H1 (cell line): ENCODE results near the gene NECTIN2. TPM values are rescaled to one million over a fixed set of nuclear protein-coding genes. Genes with fewer than 3 reads are reported as not detected.

Experiments used
- CTCF ChIA-PET: fragments of 300-600 bp; sonication (Branson Sonifier 250); formaldehyde crosslinking; loops from one replicate; lab custom pipeline; 2021; ENCODE audit not compliant: partially characterized antibody; lab: Charles Lee
- POLR2A ChIA-PET: fragments of 300-600 bp; sonication (Branson Sonifier 250); formaldehyde crosslinking; loops from one replicate; lab custom pipeline; 2021; ENCODE audit warnings: inconsistent platforms; ENCODE audit not compliant: partially characterized antibody; lab: Charles Lee
- DNase-seq, 2 experiments: peaks; one replicate each; pipeline versions ENCODE4 v3.0.0 to v3.0.0-alpha.2; 2010 to 2022; ENCODE audit warnings: low spot score in 2 of 2, low read depth in 1 of 2, mixed read lengths in 1 of 2
- FAIRE-seq: peaks from 2 replicates; lab custom pipeline; 2011; peaks lifted over from hg19 to GRCh38; lab: Jason Lieb, UNC
- H2AFZ ChIP-seq: 2 replicates; pipeline ENCODE4 v1.8.1; 2012; ENCODE audit warnings: low read length, inconsistent platforms
- H2AK5ac ChIP-seq: 2 replicates; pipeline ENCODE4 v1.6.1; 2013; ENCODE audit warnings: low read depth, low read length
- H2BK120ac ChIP-seq: replicated peaks from 2 replicates; pipeline ENCODE3; 2013; ENCODE audit warnings: low read depth, low read length, inconsistent platforms
- H2BK12ac ChIP-seq: 2 replicates; pipeline ENCODE4 v1.6.1; 2013; ENCODE audit warnings: low read depth, low read length
- H2BK15ac ChIP-seq: 2 replicates; pipeline ENCODE4 v1.6.1; 2013; ENCODE audit warnings: low read length
- H2BK20ac ChIP-seq: 2 replicates; pipeline ENCODE4 v1.6.1; 2013; ENCODE audit warnings: low read length
- H2BK5ac ChIP-seq: 2 replicates; pipeline ENCODE4 v1.6.1; 2013; ENCODE audit warnings: low read depth, low read length
- H3K14ac ChIP-seq: 2 replicates; pipeline ENCODE4 v1.6.1; 2013; ENCODE audit warnings: inconsistent platforms; ENCODE audit not compliant: insufficient read length
- H3K18ac ChIP-seq: 2 replicates; pipeline ENCODE4 v1.6.1; 2013; ENCODE audit warnings: low read length; ENCODE audit errors: extremely low read depth
- H3K23ac ChIP-seq: 2 replicates; pipeline ENCODE4 v1.6.1; 2013; ENCODE audit warnings: inconsistent platforms; ENCODE audit not compliant: insufficient read length
- H3K23me2 ChIP-seq: 2 replicates; pipeline ENCODE4 v1.6.1; 2013; ENCODE audit warnings: low read depth, low read length
- H3K27ac ChIP-seq: 2 replicates; pipeline ENCODE4 v1.6.1; 2011; ENCODE audit warnings: low read depth, low read length, inconsistent platforms
- H3K27me3 ChIP-seq, 4 experiments: replicated peaks in 1 of 4; 1 replicate in 1 of 4; 2 replicates in 3 of 4; pipeline versions ENCODE4 v1.6.1 to v1.8.1; 2011 to 2013; ENCODE audit warnings: low read length in 3 of 4, mild to moderate bottlenecking in 3 of 4, inconsistent platforms in 2 of 4, mixed read lengths in 2 of 4, moderate library complexity in 1 of 4; ENCODE audit not compliant: control insufficient read depth in 3 of 4, insufficient read depth in 3 of 4; ENCODE audit errors: extremely low read depth in 1 of 4
- H3K36me3 ChIP-seq, 4 experiments: 2 replicates each; pipeline versions ENCODE4 v1.6.1 to v1.8.1; 2011 to 2013; ENCODE audit warnings: mild to moderate bottlenecking in 4 of 4, low read length in 3 of 4, moderate library complexity in 2 of 4, control low read depth in 1 of 4, inconsistent platforms in 1 of 4; ENCODE audit not compliant: insufficient read depth in 4 of 4, control insufficient read depth in 2 of 4
- H3K4ac ChIP-seq: replicated peaks from 2 replicates; pipeline ENCODE3; 2013; ENCODE audit warnings: low read length, low read depth, mixed read lengths, inconsistent platforms; ENCODE audit not compliant: insufficient read length
- H3K4me1 ChIP-seq, 4 experiments: replicated peaks in 1 of 4; 1 replicate in 1 of 4; 2 replicates in 3 of 4; pipeline versions ENCODE4 v1.6.1 to v1.8.1; 2011 to 2013; ENCODE audit warnings: low read length in 3 of 4, inconsistent platforms in 2 of 4, mixed read lengths in 1 of 4; ENCODE audit not compliant: insufficient read depth in 4 of 4, control insufficient read depth in 3 of 4
- H3K4me2 ChIP-seq, 2 experiments: 2 replicates each; pipeline versions ENCODE4 v1.6.1 to v1.8.1; 2011 to 2013; ENCODE audit warnings: low read depth in 2 of 2, low read length in 2 of 2, control low read depth in 1 of 2, inconsistent platforms in 1 of 2, mild to moderate bottlenecking in 1 of 2; ENCODE audit not compliant: insufficient read depth in 1 of 2
- H3K4me3 ChIP-seq, 4 experiments: fragments of 200-600, 300-600 bp in 1 of 4; sonication (generic), shearing (Covaris generic), sonication (Bioruptor Twin) in 1 of 4; 2 replicates each; pipeline versions ENCODE4 v1.5.1 to v1.8.1; 2011 to 2016; ENCODE audit warnings: low read length in 4 of 4, low read depth in 3 of 4, control low read depth in 2 of 4, inconsistent platforms in 2 of 4, mild to moderate bottlenecking in 2 of 4, mixed read lengths in 1 of 4, moderate library complexity in 1 of 4; ENCODE audit not compliant: insufficient read depth in 2 of 4; ENCODE audit errors: extremely low read depth in 1 of 4
- H3K56ac ChIP-seq: replicated peaks from 2 replicates; pipeline ENCODE3; 2013; ENCODE audit warnings: low read depth, mild to moderate bottlenecking, mixed read lengths, low read length, inconsistent platforms; ENCODE audit not compliant: insufficient read length
- H3K79me1 ChIP-seq: 2 replicates; pipeline ENCODE4 v1.6.1; 2013; ENCODE audit warnings: low read depth, low read length, control low read depth
- H3K79me2 ChIP-seq, 2 experiments: 2 replicates each; pipeline versions ENCODE4 v1.6.1 to v1.8.1; 2012 to 2013; ENCODE audit warnings: low read length in 2 of 2, mild to moderate bottlenecking in 2 of 2, inconsistent platforms in 1 of 2; ENCODE audit not compliant: insufficient read depth in 2 of 2, control insufficient read depth in 1 of 2
- H3K9ac ChIP-seq, 4 experiments: replicated peaks in 1 of 4; 1 replicate in 1 of 4; 2 replicates in 3 of 4; pipeline versions ENCODE4 v1.6.1 to v1.8.1; 2011 to 2013; ENCODE audit warnings: low read depth in 3 of 4, low read length in 3 of 4, control low read depth in 2 of 4, mild to moderate bottlenecking in 2 of 4, moderate library complexity in 2 of 4, inconsistent platforms in 1 of 4; ENCODE audit errors: extremely low read depth in 1 of 4
- H3K9me3 ChIP-seq, 2 experiments: 2 replicates each; pipeline versions ENCODE4 v1.6.1 to v1.8.1; 2012 to 2013; ENCODE audit warnings: mild to moderate bottlenecking in 2 of 2, moderate library complexity in 2 of 2, control low read depth in 1 of 2, inconsistent platforms in 1 of 2, low read depth in 1 of 2, low read length in 1 of 2, mixed read lengths in 1 of 2; ENCODE audit not compliant: insufficient read depth in 2 of 2
- H4K20me1 ChIP-seq, 2 experiments: replicated peaks in 1 of 2; 2 replicates each; pipeline versions ENCODE3 to v1.8.1; 2011 to 2013; ENCODE audit warnings: inconsistent platforms in 2 of 2, low read length in 2 of 2, mild to moderate bottlenecking in 1 of 2; ENCODE audit not compliant: insufficient read depth in 2 of 2, control insufficient read depth in 1 of 2
- H4K5ac ChIP-seq: 2 replicates; pipeline ENCODE4 v1.6.1; 2013; ENCODE audit warnings: low read length, low read depth, mixed read lengths, inconsistent platforms; ENCODE audit not compliant: insufficient read length
- H4K8ac ChIP-seq: 2 replicates; pipeline ENCODE4 v1.8.0; 2013; ENCODE audit warnings: mild to moderate bottlenecking, moderate library complexity, low read length, inconsistent platforms; ENCODE audit not compliant: insufficient read depth; ENCODE audit errors: extremely low read depth
- H4K91ac ChIP-seq: replicated peaks from 2 replicates; pipeline ENCODE3; 2013; ENCODE audit warnings: low read length, mixed read lengths, inconsistent platforms; ENCODE audit not compliant: insufficient read length
- CHD2 ChIP-seq: IDR thresholded peaks from 2 replicates; pipeline ENCODE4 v1.6.1; 2012; ENCODE audit warnings: low read length, improper control_type of control experiment
- CREB1 ChIP-seq: IDR thresholded peaks from 2 replicates; pipeline ENCODE4 v1.6.1; 2012; ENCODE audit warnings: inconsistent platforms
- EP300 ChIP-seq, 2 experiments: IDR thresholded peaks; 1 replicate in 1 of 2; 2 replicates in 1 of 2; pipeline ENCODE4 v1.6.1; 2011 to 2012; ENCODE audit warnings: low read depth in 2 of 2, low read length in 2 of 2, mild to moderate bottlenecking in 2 of 2, borderline replicate concordance in 1 of 2, inconsistent platforms in 1 of 2, moderate library complexity in 1 of 2
- GTF2F1 ChIP-seq: IDR thresholded peaks from 2 replicates; pipeline ENCODE4 v1.6.1; 2012; ENCODE audit warnings: low read depth, low read length, improper control_type of control experiment, borderline replicate concordance
- HDAC2 ChIP-seq, 2 experiments: fragments of 300-600 bp in 1 of 2; sonication (generic) in 1 of 2; IDR thresholded peaks; 2 replicates each; pipeline ENCODE4 v1.6.1; 2011 to 2012; ENCODE audit warnings: low read depth in 2 of 2, low read length in 2 of 2, mild to moderate bottlenecking in 2 of 2, moderate library complexity in 2 of 2, borderline replicate concordance in 1 of 2, inconsistent platforms in 1 of 2
- KDM1A ChIP-seq: fragments of 200-600, 300-600 bp; sonication (generic); IDR thresholded peaks from 2 replicates; pipeline ENCODE4 v1.7.1; 2016; ENCODE audit warnings: mild to moderate bottlenecking, low read length, borderline replicate concordance
- KDM4A ChIP-seq: IDR thresholded peaks from one replicate; pipeline ENCODE4 v1.7.1; 2012; ENCODE audit warnings: low read depth, mild to moderate bottlenecking, moderate library complexity, low read length, inconsistent platforms; ENCODE audit not compliant: severe bottlenecking
- NANOG ChIP-seq: IDR thresholded peaks from 2 replicates; pipeline ENCODE4 v1.6.1; 2011; ENCODE audit warnings: low read length, low read depth, mild to moderate bottlenecking, inconsistent platforms; ENCODE audit not compliant: insufficient read depth, poor library complexity, severe bottlenecking
- TAF7 ChIP-seq: optimal IDR thresholded peaks from 2 replicates; pipeline ENCODE3; 2011; ENCODE audit warnings: low read depth, mild to moderate bottlenecking, inconsistent platforms, low read length, moderate library complexity, borderline replicate concordance
- TCF12 ChIP-seq: IDR thresholded peaks from 2 replicates; pipeline ENCODE4 v1.6.1; 2011; ENCODE audit warnings: low read depth, mild to moderate bottlenecking, low read length
- TEAD4 ChIP-seq: IDR thresholded peaks from 2 replicates; pipeline ENCODE4 v1.6.1; 2012; ENCODE audit warnings: low read depth, low read length, inconsistent platforms, mixed read lengths
- ZNF274 ChIP-seq: IDR thresholded peaks from 2 replicates; pipeline ENCODE4 v1.7.0; 2012; ENCODE audit warnings: low read length, borderline replicate concordance; ENCODE audit errors: extremely low read depth
- WGBS, 2 experiments: shearing (Covaris generic) in 1 of 2; methylation state at CpG; one replicate each; pipeline versions ENCODE4 v1.1.6 to v1.1.7; 2013 to 2015; ENCODE audit warnings: low lambda C conversion rate in 2 of 2, mixed read lengths in 2 of 2, inconsistent platforms in 1 of 2, low coverage in 1 of 2, missing lambda C conversion rate in 1 of 2; ENCODE audit not compliant: insufficient replicate concordance in 2 of 2, insufficient coverage in 1 of 2, insufficient read length in 1 of 2; ENCODE audit errors: extremely low coverage in 1 of 2, missing lambda C conversion rate in 1 of 2; 5-methylcytosine and 5-hydroxymethylcytosine counted together
- polyA plus RNA-seq, 7 experiments: library from polyadenylated mRNA; depleted of rRNA in 3 of 7; stranded (reverse) in 5 of 7; unstranded in 2 of 7; fragments of >200 nt in 5 of 7; fragments of 200-250 nt in 2 of 7; gene quantifications; 1 replicate in 5 of 7; 2 replicates in 1 of 7; 4 replicates in 1 of 7; pipeline versions ENCODE4 v1.2.1 to v1.2.3, GENCODE V29; 2011 to 2013; ENCODE audit warnings: missing spikeins in 2 of 7, mixed read lengths in 2 of 7
- total RNA-seq: library from RNA; stranded (reverse); fragmentation: NEBNext Ultra II Directional; extraction: Animal tissue kit (Norgen Biotek cat#: 25700); gene quantifications from 2 replicates; pipeline ENCODE4 v1.2.1, GENCODE V29; 2021

Gene NECTIN2
- total and polyA plus RNA-seq, 2 of the 8 experiments (the other 6 are each of a cell fraction or from before 2014, with no cell fraction given) = 184 to 237 TPM

DNA sequence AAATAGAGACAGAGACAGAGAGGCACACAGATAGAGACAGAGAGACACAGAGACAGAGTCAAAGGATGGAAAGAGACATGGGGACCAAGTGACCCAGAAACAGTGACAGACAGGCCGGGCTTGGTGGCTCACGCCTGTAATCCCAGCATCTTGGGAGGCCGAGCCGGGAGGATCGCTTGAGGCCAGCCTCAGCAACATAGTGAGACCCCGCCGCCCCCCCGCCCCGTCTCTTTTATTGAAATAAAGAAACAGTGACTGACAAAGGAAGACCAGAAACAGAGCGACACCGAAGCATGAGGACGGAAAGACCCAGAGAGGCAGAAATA lies 848 bp upstream of the NECTIN2 start:
- Histone ChIP-seq H3K18ac (no peak overlapping the region; the same call in none of the 2 replicates), H3K36me3 (no peaks in the 10 kb centered on the region), H3K14ac (no peak overlapping the region), H3K27me3 (peaks cover 0 to 2% (median 0%) of the 10 kb centered on the region in 4 experiments; a peak in 1 of 7 replicates), H3K56ac (no peak overlapping the region), H3K4ac (no peak overlapping the region), H2AK5ac (no peak overlapping the region), H4K91ac (no peak overlapping the region), H3K4me3 (peak overlapping the region; percentile 50 to 98 (median 85)), H4K8ac (no peak overlapping the region), H4K20me1 (peaks cover 11 to 12% of the 10 kb centered on the region in 2 experiments), H2BK120ac (no peak overlapping the region), H3K79me1 (peaks cover 6% of the 10 kb centered on the region; the same call in 1 of the 2 replicates), H3K23ac (no peak overlapping the region), H2BK5ac (peak overlapping the region; percentile 93), H3K4me2 (peak overlapping the region; percentile 76 to 97), H3K4me1 (peaks cover 10 to 17% (median 13%) of the 10 kb centered on the region in 4 experiments), H3K23me2 (peaks cover 18% of the 10 kb centered on the region), H2AFZ (no peak overlapping the region), H3K27ac (0 out of 2 replicates have a peak overlapping the region, but pooled peaks have one; percentile 78), H2BK15ac (peak overlapping the region; percentile 97; the same call in 1 of the 2 replicates), H3K9me3 (no peaks in the 10 kb centered on the region), H3K79me2 (peaks cover 14 to 33% of the 10 kb centered on the region in 2 experiments), H3K9ac (peak overlapping the region in 3 of 4 experiments; percentile 41 to 79 (median 72); a peak in 3 of 7 replicates), H2BK20ac (peak overlapping the region; percentile 32; the same call in 1 of the 2 replicates), H2BK12ac (peak overlapping the region; percentile 96), H4K5ac (no peak overlapping the region)
- ChIA-PET POLR2A (interaction anchor here (1.0 to 4.6 kb wide), 3 partner anchors 39 to 60 kb away, joined by 3 to 31 read pairs (median 6); partner anchors contain the start of gene APOE), CTCF (interaction anchor here (1.0 to 1.9 kb wide), 5 partner anchors 33 to 124 kb away, joined by 3 to 19 read pairs (median 4); partner anchors contain the start of gene BCAM)
- DNase-seq (peak in 1 of 2 experiments; percentile 58), FAIRE-seq (no peak)
- WGBS, 2 experiments = 36% methylated on average over 12 of the region's 12 CpGs; no CpG with 5 or more reads in 1 of the 2 experiments
- TF ChIP-seq HDAC2 (IDR thresholded peaks at IDR 0.05; ENCODE audit: borderline replicate concordance in 1 of 2, low read depth in 2 of 2, low read length in 2 of 2) = 0 out of 4 replicates have a peak, but pooled peaks of 1 of the 2 experiments have one; percentile 43
- TF ChIP-seq NANOG = no peak
- no peak for TF ChIP-seq CHD2
- TF ChIP-seq EP300 (IDR thresholded peaks at IDR 0.05; ENCODE audit: borderline replicate concordance in 1 of 2, low read depth in 2 of 2, low read length in 2 of 2) = no peak
- peak; percentile 9 for TF ChIP-seq KDM4A
- TF ChIP-seq ZNF274 = no peak
- no peak for TF ChIP-seq CREB1
- no peak for TF ChIP-seq TCF12
- TF ChIP-seq GTF2F1 = no peak
- TF ChIP-seq KDM1A = no peak
- peak; percentile 54 for TF ChIP-seq TAF7
- no peak for TF ChIP-seq TEAD4
